ENCODE results near the gene DAG1. TPM values are rescaled to one million over a fixed set of nuclear protein-coding genes. Genes with fewer than 3 reads are reported as not detected.

Gene DAG1
- total and polyA plus RNA-seq, 4 donors, result 48.7 to 101 (median 88.2) TPM

GRCh38 chr3:49469037-49469935, 781 bp upstream of the DAG1 start:
- Histone ChIP-seq H3K4me3 (ENCODE audit: low read depth, low read length) (peak overlapping the region; percentile 78), H3K9me3 (ENCODE audit: control insufficient read depth, insufficient read depth, low read length) (no peaks in the 10 kb centered on the region), H3K27me3 (ENCODE audit: control insufficient read depth, insufficient read depth, low read length) (no peaks in the 10 kb centered on the region), H3K27ac (ENCODE audit: low read depth, low read length) (peak overlapping the region; percentile 100), H3K36me3 (ENCODE audit: control insufficient read depth, insufficient read depth, low read length) (peaks cover 7% of the 10 kb centered on the region), H3K4me1 (ENCODE audit: control insufficient read depth, insufficient read depth, low read length) (peaks cover 30% of the 10 kb centered on the region)
- peak in 5 of 6 donors; percentile 35 to 75 (median 50) for DNase-seq (ENCODE audit: low read depth in 4 of 6, low spot score in 6 of 6)
- WGBS (ENCODE audit: insufficient coverage), result 3% methylated on average over 20 of the region's 23 CpGs

GRCh38 chr3:49470714-49471420, 800 bp downstream of the DAG1 start:
- Histone ChIP-seq H3K27ac (ENCODE audit: low read depth, low read length) (peak overlapping the region; percentile 91), H3K4me1 (ENCODE audit: control insufficient read depth, insufficient read depth, low read length) (peaks cover 23% of the 10 kb centered on the region), H3K36me3 (ENCODE audit: control insufficient read depth, insufficient read depth, low read length) (peaks cover 15% of the 10 kb centered on the region), H3K27me3 (ENCODE audit: control insufficient read depth, insufficient read depth, low read length) (no peaks in the 10 kb centered on the region), H3K9me3 (ENCODE audit: control insufficient read depth, insufficient read depth, low read length) (no peaks in the 10 kb centered on the region), H3K4me3 (ENCODE audit: low read depth, low read length) (peak overlapping the region; percentile 74)
- 3% methylated on average over 20 of the region's 23 CpGs for WGBS (ENCODE audit: insufficient coverage)
- DNase-seq (ENCODE audit: low read depth in 4 of 6, low spot score in 6 of 6), result no peak

- 67% methylated on average over 6 of the region's 6 CpGs for WGBS (ENCODE audit: insufficient coverage)
- no peak overlapping the region for H3K27ac ChIP-seq (ENCODE audit: low read depth, low read length)
Measured at GRCh38 chr3:49471856-49472495, 1.9 kb downstream of the DAG1 start.

GRCh38 chr3:49476563-49476962, 6.5 kb downstream of the DAG1 start:
- no peak for DNase-seq (ENCODE audit: low read depth in 4 of 6, low spot score in 6 of 6)
- H3K36me3 ChIP-seq (ENCODE audit: control insufficient read depth, insufficient read depth, low read length), result peaks cover 55% of the 10 kb centered on the region
- peaks cover 6% of the 10 kb centered on the region for H3K4me1 ChIP-seq (ENCODE audit: control insufficient read depth, insufficient read depth, low read length)
- no peak overlapping the region for H3K27ac ChIP-seq (ENCODE audit: low read depth, low read length)
- H3K27me3 ChIP-seq (ENCODE audit: control insufficient read depth, insufficient read depth, low read length), result no peaks in the 10 kb centered on the region
- WGBS (ENCODE audit: insufficient coverage), result no CpG with 5 or more reads among the region's 1 CpG
- no peaks in the 10 kb centered on the region for H3K9me3 ChIP-seq (ENCODE audit: control insufficient read depth, insufficient read depth, low read length)
- H3K4me3 ChIP-seq (ENCODE audit: low read depth, low read length), result no peak overlapping the region

More at GRCh38 chr3:49471856-49472495, 1.9 kb downstream of the DAG1 start:
- peaks cover 21% of the 10 kb centered on the region for H3K36me3 ChIP-seq (ENCODE audit: control insufficient read depth, insufficient read depth, low read length)
- peaks cover 22% of the 10 kb centered on the region for H3K4me1 ChIP-seq (ENCODE audit: control insufficient read depth, insufficient read depth, low read length)
- DNase-seq (ENCODE audit: low read depth in 4 of 6, low spot score in 6 of 6), result no peak
- H3K9me3 ChIP-seq (ENCODE audit: control insufficient read depth, insufficient read depth, low read length), result no peaks in the 10 kb centered on the region
- peak overlapping the region; percentile 74 for H3K4me3 ChIP-seq (ENCODE audit: low read depth, low read length)
- no peaks in the 10 kb centered on the region for H3K27me3 ChIP-seq (ENCODE audit: control insufficient read depth, insufficient read depth, low read length)

- Histone ChIP-seq H3K27ac (ENCODE audit: low read depth, low read length) (no peak overlapping the region), H3K9me3 (ENCODE audit: control insufficient read depth, insufficient read depth, low read length) (no peaks in the 10 kb centered on the region), H3K4me1 (ENCODE audit: control insufficient read depth, insufficient read depth, low read length) (peaks cover 18% of the 10 kb centered on the region), H3K27me3 (ENCODE audit: control insufficient read depth, insufficient read depth, low read length) (no peaks in the 10 kb centered on the region), H3K4me3 (ENCODE audit: low read depth, low read length) (no peak overlapping the region), H3K36me3 (ENCODE audit: control insufficient read depth, insufficient read depth, low read length) (peaks cover 33% of the 10 kb centered on the region)
- DNase-seq (ENCODE audit: low read depth in 4 of 6, low spot score in 6 of 6), result peak in 1 of 6 donors; percentile 82
Measured at GRCh38 chr3:49482766-49483165, 12.7 kb downstream of the DAG1 start.

- Histone ChIP-seq H3K36me3 (ENCODE audit: control insufficient read depth, insufficient read depth, low read length) (peaks cover 32% of the 10 kb centered on the region), H3K27me3 (ENCODE audit: control insufficient read depth, insufficient read depth, low read length) (no peaks in the 10 kb centered on the region), H3K4me1 (ENCODE audit: control insufficient read depth, insufficient read depth, low read length) (peaks cover 18% of the 10 kb centered on the region), H3K4me3 (ENCODE audit: low read depth, low read length) (no peak overlapping the region), H3K27ac (ENCODE audit: low read depth, low read length) (peak overlapping the region; percentile 40), H3K9me3 (ENCODE audit: control insufficient read depth, insufficient read depth, low read length) (no peaks in the 10 kb centered on the region)
- WGBS (ENCODE audit: insufficient coverage), result no CpG with 5 or more reads among the region's 3 CpGs
- DNase-seq (ENCODE audit: low read depth in 4 of 6, low spot score in 6 of 6), result peak in 1 of 6 donors; percentile 27
Measured at GRCh38 chr3:49484471-49484870, 14.4 kb downstream of the DAG1 start.

GRCh38 chr3:49489247-49489646, 19.2 kb downstream of the DAG1 start:
- peaks cover 10% of the 10 kb centered on the region for H3K4me1 ChIP-seq (ENCODE audit: control insufficient read depth, insufficient read depth, low read length)
- DNase-seq (ENCODE audit: low read depth in 4 of 6, low spot score in 6 of 6), result no peak
- H3K36me3 ChIP-seq (ENCODE audit: control insufficient read depth, insufficient read depth, low read length), result peaks cover 30% of the 10 kb centered on the region
- H3K9me3 ChIP-seq (ENCODE audit: control insufficient read depth, insufficient read depth, low read length), result no peaks in the 10 kb centered on the region
- WGBS (ENCODE audit: insufficient coverage), result 94% methylated on average over 5 of the region's 7 CpGs
- H3K27ac ChIP-seq (ENCODE audit: low read depth, low read length), result no peak overlapping the region
- no peak overlapping the region for H3K4me3 ChIP-seq (ENCODE audit: low read depth, low read length)
- no peaks in the 10 kb centered on the region for H3K27me3 ChIP-seq (ENCODE audit: control insufficient read depth, insufficient read depth, low read length)

- Histone ChIP-seq H3K27ac (ENCODE audit: low read depth, low read length) (no peak overlapping the region), H3K4me1 (ENCODE audit: control insufficient read depth, insufficient read depth, low read length) (no peaks in the 10 kb centered on the region), H3K27me3 (ENCODE audit: control insufficient read depth, insufficient read depth, low read length) (no peaks in the 10 kb centered on the region), H3K9me3 (ENCODE audit: control insufficient read depth, insufficient read depth, low read length) (no peaks in the 10 kb centered on the region), H3K36me3 (ENCODE audit: control insufficient read depth, insufficient read depth, low read length) (peaks cover 28% of the 10 kb centered on the region), H3K4me3 (ENCODE audit: low read depth, low read length) (no peak overlapping the region)
- DNase-seq (ENCODE audit: low read depth in 4 of 6, low spot score in 6 of 6), result no peak
- WGBS (ENCODE audit: insufficient coverage), result 100% methylated on average over 3 of the region's 4 CpGs
Measured at GRCh38 chr3:49492969-49493368, 22.9 kb downstream of the DAG1 start.

GRCh38 chr3:49493901-49494300, 23.8 kb downstream of the DAG1 start:
- WGBS (ENCODE audit: insufficient coverage), result 90% methylated on average over 2 of the region's 2 CpGs
- H3K4me1 ChIP-seq (ENCODE audit: control insufficient read depth, insufficient read depth, low read length), result peaks cover under 1% of the 10 kb centered on the region

More at GRCh38 chr3:49493901-49494300, 23.8 kb downstream of the DAG1 start:
- Histone ChIP-seq H3K36me3 (ENCODE audit: control insufficient read depth, insufficient read depth, low read length) (peaks cover 20% of the 10 kb centered on the region), H3K27ac (ENCODE audit: low read depth, low read length) (no peak overlapping the region), H3K4me3 (ENCODE audit: low read depth, low read length) (no peak overlapping the region), H3K9me3 (ENCODE audit: control insufficient read depth, insufficient read depth, low read length) (no peaks in the 10 kb centered on the region), H3K27me3 (ENCODE audit: control insufficient read depth, insufficient read depth, low read length) (no peaks in the 10 kb centered on the region)
- DNase-seq (ENCODE audit: low read depth in 4 of 6, low spot score in 6 of 6), result no peak
